CD4-positive, alpha-beta T cell treated with Interleukin-1 beta for 1 hour (primary cell): ENCODE results near the gene FXR2.
A peak's percentile ranks its signal among the peaks of the same experiment; 100 is the strongest.

Experiments
- DNase-seq, 2 donors: peaks; one replicate each; pipeline ENCODE4 v3.0.0-alpha.2; 2020 to 2022

The FXR2 gene

GRCh38 chr17:7569571-7569970 lies 45.1 kb downstream of the FXR2 start:
- DNase-seq, result no peak

DNA sequence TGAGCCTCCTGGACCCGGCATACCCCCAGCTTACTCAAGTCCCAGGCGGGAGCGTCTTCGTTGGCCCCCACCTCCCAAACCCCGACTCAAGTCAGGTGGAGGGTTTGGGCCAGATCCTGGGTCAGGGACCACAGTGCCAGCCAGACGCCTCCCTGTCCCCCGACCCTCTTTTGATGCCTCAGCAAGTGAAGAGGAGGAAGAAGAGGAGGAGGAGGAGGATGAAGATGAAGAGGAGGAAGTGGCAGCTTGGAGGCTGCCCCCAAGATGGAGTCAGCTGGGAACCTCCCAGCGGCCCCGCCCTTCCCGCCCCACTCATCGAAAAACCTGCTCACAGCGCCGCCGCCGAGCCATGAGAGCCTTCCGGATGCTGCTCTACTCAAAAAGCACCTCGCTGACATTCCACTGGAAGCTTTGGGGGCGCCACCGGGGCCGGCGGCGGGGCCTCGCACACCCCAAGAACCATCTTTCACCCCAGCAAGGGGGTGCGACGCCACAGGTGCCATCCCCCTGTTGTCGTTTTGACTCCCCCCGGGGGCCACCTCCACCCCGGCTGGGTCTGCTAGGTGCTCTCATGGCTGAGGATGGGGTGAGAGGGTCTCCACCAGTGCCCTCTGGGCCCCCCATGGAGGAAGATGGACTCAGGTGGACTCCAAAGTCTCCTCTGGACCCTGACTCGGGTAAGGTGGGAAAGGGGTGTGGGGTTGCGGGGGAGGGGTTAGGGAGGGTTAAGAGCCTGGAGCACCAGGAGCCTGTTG lies 51.4 kb downstream of the FXR2 start:
- no peak for DNase-seq

GRCh38 chr17:7562208-7562605 lies 52.5 kb downstream of the FXR2 start:
- DNase-seq, result no peak

DNA sequence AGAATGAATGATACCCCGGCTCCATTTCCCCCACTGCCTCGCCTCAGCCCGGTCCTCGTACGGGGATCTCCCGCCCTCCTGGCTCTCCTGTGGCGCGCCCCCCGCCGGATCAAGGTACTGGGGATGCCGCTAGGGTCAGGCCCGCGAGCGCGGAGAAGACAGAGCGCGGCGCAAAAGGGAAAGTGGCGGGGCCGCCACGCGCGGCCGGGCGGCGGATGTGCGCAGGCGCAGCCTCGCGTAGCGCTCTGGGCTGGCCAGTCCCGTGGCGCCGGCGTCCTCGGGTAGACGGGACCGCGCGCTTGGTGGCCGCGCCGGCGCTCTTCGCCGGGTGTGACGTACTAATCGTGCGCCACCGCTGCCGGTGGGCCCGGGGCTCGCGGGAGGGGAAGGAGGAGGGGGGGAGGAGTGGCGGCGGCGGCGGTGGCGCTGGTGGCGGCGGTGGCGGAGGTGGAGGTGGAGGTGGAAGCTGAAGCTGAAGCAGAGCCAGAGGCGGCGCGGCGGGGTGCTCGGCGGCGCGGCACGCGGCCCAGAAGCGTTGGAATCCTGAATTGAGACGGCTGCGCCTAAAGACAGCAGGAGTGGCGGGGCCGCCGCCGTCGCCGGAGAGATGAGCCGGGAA lies 53.0 kb downstream of the FXR2 start, which contains the start of gene SENP3:
Gene SENP3, plus strand, starts transcription at position 331 of the 619 bp plus-strand sequence. CDS start 1,158 bp downstream, outside the sequence.
- peak; percentile 93 to 94 for DNase-seq

GRCh38 chr17:7561028-7561575 lies 53.6 kb downstream of the FXR2 start:
- DNase-seq, result peak; percentile 85 to 86

GRCh38 chr17:7560172-7561027 lies 54.3 kb downstream of the FXR2 start:
- DNase-seq, result peak; percentile 57 to 58

GRCh38 chr17:7559320-7560171 lies 55.2 kb downstream of the FXR2 start:
- no peak for DNase-seq

GRCh38 chr17:7558544-7559319 lies 56.0 kb downstream of the FXR2 start, which contains the start of gene TNFSF13:
Gene TNFSF13 (plus strand): TSS chr17:7558750. CDS start chr17:7559040, 290 bp downstream.
- no peak for DNase-seq

DNA sequence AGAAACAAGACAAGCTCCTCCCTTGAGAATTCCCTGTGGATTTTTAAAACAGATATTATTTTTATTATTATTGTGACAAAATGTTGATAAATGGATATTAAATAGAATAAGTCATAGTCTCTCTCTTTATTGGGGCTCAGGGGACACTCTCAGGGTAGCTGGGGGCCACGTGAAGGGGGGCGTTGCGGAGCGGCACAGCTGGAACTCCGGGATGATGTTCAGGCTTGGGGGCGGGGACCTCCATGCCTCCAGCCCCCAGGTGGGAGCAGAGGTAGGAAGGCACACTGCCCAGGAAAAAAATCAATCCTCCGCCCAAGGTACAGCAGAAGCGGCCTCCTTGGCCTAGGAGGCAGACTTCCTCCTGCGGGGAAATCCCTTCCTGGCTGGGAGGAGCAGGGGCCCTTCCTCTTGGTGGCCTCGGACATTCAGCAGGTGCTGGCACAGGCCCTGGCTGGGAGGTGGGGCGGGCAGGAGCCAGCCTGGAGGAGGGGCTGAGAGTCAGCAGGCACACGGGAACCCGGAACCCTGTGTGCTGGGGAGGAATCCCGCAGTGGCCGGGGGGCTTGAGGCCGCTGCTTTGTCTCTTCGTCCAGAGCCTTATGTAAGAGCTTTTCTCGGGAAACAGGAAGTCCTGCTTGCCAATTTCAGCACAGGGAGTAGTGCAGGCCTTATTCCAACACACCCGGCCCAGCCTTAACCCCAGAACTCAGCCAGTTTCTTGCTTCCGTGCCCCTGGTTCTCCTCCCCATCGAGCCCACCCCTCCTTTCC lies 56.7 kb downstream of the FXR2 start:
- peak in 1 of 2 donors; percentile 67 for DNase-seq

DNA sequence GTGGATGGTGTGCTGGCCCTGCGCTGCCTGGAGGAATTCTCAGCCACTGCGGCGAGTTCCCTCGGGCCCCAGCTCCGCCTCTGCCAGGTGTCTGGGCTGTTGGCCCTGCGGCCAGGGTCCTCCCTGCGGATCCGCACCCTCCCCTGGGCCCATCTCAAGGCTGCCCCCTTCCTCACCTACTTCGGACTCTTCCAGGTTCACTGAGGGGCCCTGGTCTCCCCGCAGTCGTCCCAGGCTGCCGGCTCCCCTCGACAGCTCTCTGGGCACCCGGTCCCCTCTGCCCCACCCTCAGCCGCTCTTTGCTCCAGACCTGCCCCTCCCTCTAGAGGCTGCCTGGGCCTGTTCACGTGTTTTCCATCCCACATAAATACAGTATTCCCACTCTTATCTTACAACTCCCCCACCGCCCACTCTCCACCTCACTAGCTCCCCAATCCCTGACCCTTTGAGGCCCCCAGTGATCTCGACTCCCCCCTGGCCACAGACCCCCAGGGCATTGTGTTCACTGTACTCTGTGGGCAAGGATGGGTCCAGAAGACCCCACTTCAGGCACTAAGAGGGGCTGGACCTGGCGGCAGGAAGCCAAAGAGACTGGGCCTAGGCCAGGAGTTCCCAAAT lies 57.4 kb downstream of the FXR2 start:
- DNase-seq, result no peak

GRCh38 chr17:7556627-7557026 lies 58.1 kb downstream of the FXR2 start:
- DNase-seq, result no peak

- no peak for DNase-seq
Observed at GRCh38 chr17:7555320-7555948, 59.3 kb downstream of the FXR2 start.

DNA sequence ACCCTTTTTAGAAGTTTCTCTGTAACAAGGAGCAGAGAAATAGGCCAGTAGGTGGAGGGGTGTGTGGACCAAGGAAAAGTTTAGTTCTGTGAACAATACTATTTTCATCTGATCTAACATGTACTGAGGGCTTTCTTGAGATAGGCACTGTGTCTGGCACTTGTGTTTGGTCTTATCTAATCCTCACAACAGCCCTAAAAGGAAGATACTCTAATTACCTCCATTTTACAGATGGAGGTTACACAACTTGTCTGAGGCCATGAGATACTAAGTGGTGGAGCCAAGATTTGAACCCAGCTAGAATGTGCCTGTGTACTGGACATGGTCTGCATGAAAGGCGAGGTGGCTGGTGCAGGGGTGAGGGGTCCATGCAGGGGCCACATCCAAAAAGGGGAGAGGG lies 61.3 kb downstream of the FXR2 start:
- DNase-seq, result no peak

DNA sequence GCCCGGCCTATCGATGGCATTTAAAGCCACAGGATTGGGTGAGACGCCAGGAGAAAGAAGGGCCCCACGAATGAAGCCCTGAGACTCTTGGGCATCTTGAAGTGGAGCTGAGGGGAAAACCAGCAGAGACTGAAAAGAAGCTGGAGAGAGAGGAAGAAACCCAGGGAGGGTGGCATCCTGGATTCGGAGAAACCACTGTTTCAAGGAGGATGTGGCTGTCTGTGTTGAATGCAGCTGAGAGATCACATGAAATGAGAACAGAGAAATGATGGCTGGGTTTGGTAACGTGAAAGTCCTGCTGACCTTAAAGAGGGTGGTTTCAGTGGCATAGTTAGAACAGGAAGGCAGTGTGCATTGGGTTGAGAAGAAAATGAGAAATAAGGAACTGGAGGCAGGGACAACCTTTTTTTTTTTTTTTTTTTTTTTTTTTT lies 62.1 kb downstream of the FXR2 start:
- peak; percentile 42 to 54 for DNase-seq

GRCh38 chr17:7551396-7551795 lies 63.3 kb downstream of the FXR2 start:
- DNase-seq, result no peak

GRCh38 chr17:7550344-7550743 lies 64.4 kb downstream of the FXR2 start:
- no peak for DNase-seq

GRCh38 chr17:7549401-7550055 lies 65.2 kb downstream of the FXR2 start:
- DNase-seq, result peak; percentile 28 to 41

- peak; percentile 49 to 59 for DNase-seq
Observed at GRCh38 chr17:7548585-7549400, 65.9 kb downstream of the FXR2 start, which contains the start of gene TNFSF12. Gene TNFSF12 (plus strand): TSS chr17:7549058. CDS start chr17:7549154, 96 bp downstream.
